SK-N-SH treated with all-trans-retinoic acid at 6 μM for 48 hours (cell line): Measurements from ENCODE around the gene NEAT1.
A peak's percentile ranks its signal among the peaks of the same experiment; 100 is the strongest.

Source experiments
- ATAC-seq: fragments of 200-7000 bp; cut with Tn5 transposase; 3 replicates; pipeline ENCODE4 v1.9.1; 2020; ENCODE audit warnings: mild to moderate bottlenecking, moderate library complexity
- BACH2 ChIP-seq: fragments of 250-450 bp; sonication (Bioruptor Pico); IDR thresholded peaks from 2 replicates; pipeline ENCODE4 v1.9.0; 2021; ENCODE audit warnings: mild to moderate bottlenecking, borderline replicate concordance
- CREB5 ChIP-seq: fragments of 250-450 bp; sonication (Bioruptor Pico); IDR thresholded peaks from 2 replicates; pipeline ENCODE4 v1.5.1; 2020; ENCODE audit warnings: low read depth, mild to moderate bottlenecking, moderate library complexity
- CSDC2 ChIP-seq: fragments of 250-450 bp; sonication (Bioruptor Pico); IDR thresholded peaks from 2 replicates; pipeline ENCODE4 v1.5.0; 2020; ENCODE audit warnings: mild to moderate bottlenecking, moderate library complexity
- CSRNP3 ChIP-seq: fragments of 250-450 bp; sonication (Bioruptor Pico); IDR thresholded peaks from 2 replicates; pipeline ENCODE4 v1.5.1; 2021; ENCODE audit warnings: mild to moderate bottlenecking, moderate library complexity
- ESRRG ChIP-seq: fragments of 250-450 bp; sonication (Bioruptor Pico); IDR thresholded peaks from 2 replicates; pipeline ENCODE4 v1.6.1; 2021; ENCODE audit warnings: mild to moderate bottlenecking
- ISL1 ChIP-seq: fragments of 250-450 bp; sonication (Bioruptor Pico); IDR thresholded peaks from 2 replicates; pipeline ENCODE4 v2.1.2; 2022; ENCODE audit warnings: mild to moderate bottlenecking, moderate library complexity
- PATZ1 ChIP-seq: fragments of 250-450 bp; sonication (Bioruptor Pico); IDR thresholded peaks from 2 replicates; pipeline ENCODE4 v1.8.0; 2020; ENCODE audit warnings: mild to moderate bottlenecking, moderate library complexity, borderline replicate concordance
- POU6F1 ChIP-seq: fragments of 250-450 bp; sonication (Bioruptor Pico); IDR thresholded peaks from 2 replicates; pipeline ENCODE4 v1.8.0; 2021; ENCODE audit warnings: low read depth, mild to moderate bottlenecking, moderate library complexity, borderline replicate concordance
- PPARA ChIP-seq: fragments of 250-450 bp; sonication (Bioruptor Pico); IDR thresholded peaks from 2 replicates; pipeline ENCODE4 v1.5.0; 2020; ENCODE audit warnings: mild to moderate bottlenecking, borderline replicate concordance
- TCF4 ChIP-seq: fragments of 250-450 bp; sonication (Bioruptor Pico); IDR thresholded peaks from 2 replicates; pipeline ENCODE4 v1.8.0; 2021; ENCODE audit warnings: mild to moderate bottlenecking, moderate library complexity, borderline replicate concordance
- TOX ChIP-seq: fragments of 250-450 bp; sonication (Bioruptor Pico); IDR thresholded peaks from 2 replicates; pipeline ENCODE4 v1.8.0; 2021; ENCODE audit warnings: mild to moderate bottlenecking, moderate library complexity, borderline replicate concordance
- TSHZ2 ChIP-seq: fragments of 250-450 bp; sonication (Bioruptor Pico); IDR thresholded peaks from 2 replicates; pipeline ENCODE4 v1.5.0; 2020; ENCODE audit warnings: mild to moderate bottlenecking, moderate library complexity
- ZC3H10 ChIP-seq: fragments of 250-450 bp; sonication (Bioruptor Pico); IDR thresholded peaks from 2 replicates; pipeline ENCODE4 v1.5.1; 2021; ENCODE audit warnings: mild to moderate bottlenecking, moderate library complexity
- ZFP3 ChIP-seq: fragments of 250-450 bp; sonication (Bioruptor Pico); IDR thresholded peaks from 2 replicates; pipeline ENCODE4 v1.5.0; 2020; ENCODE audit warnings: mild to moderate bottlenecking, moderate library complexity
- ZFP30 ChIP-seq: fragments of 450-650 bp; formaldehyde crosslinking; IDR thresholded peaks from 2 replicates; pipeline ENCODE4 v1.5.0; 2022; ENCODE audit warnings: mild to moderate bottlenecking, moderate library complexity
- ZNF565 ChIP-seq: fragments of 450-650 bp; formaldehyde crosslinking; conservative IDR thresholded peaks from 2 replicates; pipeline ENCODE4 v1.5.0; 2020; ENCODE audit warnings: low read depth, mild to moderate bottlenecking, moderate library complexity
- ZNF70 ChIP-seq: fragments of 450-650 bp; formaldehyde crosslinking; IDR thresholded peaks from 2 replicates; pipeline ENCODE4 v1.5.0; 2020; ENCODE audit warnings: mild to moderate bottlenecking, moderate library complexity
- ZNF8 ChIP-seq: fragments of 450-650 bp; formaldehyde crosslinking; IDR thresholded peaks from 2 replicates; pipeline ENCODE4 v1.5.0; 2020; ENCODE audit warnings: mild to moderate bottlenecking, moderate library complexity

NEAT1 gene

GRCh38 chr11:65454311-65454695 lies 31.7 kb downstream of the NEAT1 start (continued):
- no peak for TF ChIP-seq PATZ1 (CRISPR knock-in tag)
- TF ChIP-seq ZC3H10 (CRISPR knock-in tag), result no peak

- TF ChIP-seq ZNF70 (CRISPR knock-in tag) (no peak), CSRNP3 (no peak), ZFP3 (CRISPR knock-in tag) (no peak), TCF4 (no peak), TOX (CRISPR knock-in tag) (no peak), ZNF565 (no peak), ESRRG (CRISPR knock-in tag) (no peak), TSHZ2 (CRISPR knock-in tag) (no peak), ZFP30 (CRISPR knock-in tag) (no peak), ZC3H10 (CRISPR knock-in tag) (no peak), ZNF8 (CRISPR knock-in tag) (no peak), CSDC2 (CRISPR knock-in tag) (no peak), BACH2 (CRISPR knock-in tag) (no peak), PPARA (CRISPR knock-in tag) (no peak), POU6F1 (no peak)
- ATAC-seq, result peak; percentile 60
Observed at GRCh38 chr11:65454696-65455456, 32.3 kb downstream of the NEAT1 start.

GRCh38 chr11:65456418-65456817 lies 33.8 kb downstream of the NEAT1 start:
- TF ChIP-seq BACH2 (CRISPR knock-in tag) (no peak), ZNF70 (CRISPR knock-in tag) (no peak)
- ATAC-seq, result no peak

GRCh38 chr11:65459552-65459951 lies 37.0 kb downstream of the NEAT1 start:
- ATAC-seq, result no peak
- TF ChIP-seq ZFP30 (CRISPR knock-in tag) (no peak), PATZ1 (CRISPR knock-in tag) (no peak), POU6F1 (no peak), TCF4 (no peak), ISL1 (CRISPR knock-in tag) (no peak), TSHZ2 (CRISPR knock-in tag) (no peak), PPARA (CRISPR knock-in tag) (no peak), CSDC2 (CRISPR knock-in tag) (no peak), ZNF565 (no peak), BACH2 (CRISPR knock-in tag) (no peak), CREB5 (CRISPR knock-in tag) (no peak)
